Lower leg skin (tissue), 3 donors: ENCODE results near the gene SLC7A4.

Experiments used
- CTCF ChIP-seq, 3 donors: fragments of 450-650 bp; IDR thresholded peaks; one replicate each; pipeline ENCODE4 v1.5.1; 2016; ENCODE audit warnings: antibody characterized with exemption in 3 of 3, mild to moderate bottlenecking in 3 of 3, moderate library complexity in 2 of 3
- POLR2A ChIP-seq, 2 donors: fragments of 450-650 bp; IDR thresholded peaks; one replicate each; pipeline ENCODE4 v1.6.1; 2016 to 2017; ENCODE audit warnings: antibody characterized with exemption in 2 of 2, mild to moderate bottlenecking in 1 of 2, moderate library complexity in 1 of 2

DNA sequence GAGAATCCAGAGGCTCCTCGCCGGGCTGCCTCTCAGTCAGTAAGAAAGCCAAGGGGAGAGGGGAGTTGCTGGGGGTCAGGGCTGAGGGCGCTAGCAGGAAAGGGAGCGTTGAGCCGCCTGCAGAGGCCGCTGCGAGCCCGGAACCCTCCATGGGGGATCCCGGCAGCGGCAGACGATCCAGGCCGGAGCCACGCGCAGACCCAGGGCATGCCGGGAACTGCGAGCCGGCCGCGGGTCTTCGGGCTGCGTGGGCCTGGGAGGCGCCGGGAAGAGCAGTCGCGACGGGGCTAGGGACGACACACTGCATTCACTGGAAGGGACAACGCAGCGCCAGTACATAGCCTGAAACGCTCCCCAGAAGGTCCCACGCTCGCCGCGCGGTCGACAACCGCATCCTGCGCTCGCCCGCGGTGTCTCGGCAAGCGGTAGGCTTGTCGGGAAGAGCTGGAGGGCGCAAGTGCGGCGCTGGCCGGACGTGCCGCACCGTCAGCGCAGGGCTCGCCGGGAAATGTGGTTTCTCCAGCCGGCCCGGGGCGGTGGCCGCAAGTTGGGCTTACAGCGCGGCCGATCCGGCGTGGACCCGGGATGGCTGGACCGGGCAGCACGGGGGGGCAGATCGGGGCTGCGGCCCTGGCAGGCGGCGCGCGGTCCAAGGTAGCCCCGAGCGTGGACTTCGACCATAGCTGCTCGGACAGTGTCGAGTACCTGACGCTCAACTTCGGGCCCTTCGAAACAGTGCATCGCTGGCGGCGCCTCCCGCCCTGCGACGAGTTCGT, 50.4 kb downstream of the SLC7A4 start, which contains the start of gene LZTR1:
- TF ChIP-seq POLR2A (IDR thresholded peaks at IDR 0.05) (peak in 1 of 2 donors; percentile 62), CTCF (IDR thresholded peaks at IDR 0.05) (no peak)
